ENCODE measurements around the gene NPY5R. TPM values are rescaled to one million over a fixed set of nuclear protein-coding genes. Genes with fewer than 3 reads are reported as not detected.

NPY5R gene
- total RNA-seq, 1 donor from 2014 or later, result 1.3 TPM

GRCh38 chr4:163391756-163392155 is 48.1 kb downstream of the NPY5R start:
- no peak overlapping the region for H3K4me3 Mint-ChIP-seq
- no peak overlapping the region for H3K27ac Mint-ChIP-seq
- Histone ChIP-seq H2AFZ (replicated peaks) (no peak overlapping the region), H3K9me3 (ENCODE audit: low read depth) (no peaks in the 10 kb centered on the region), H3K36me3 (no peaks in the 10 kb centered on the region), H3K4me1 (no peaks in the 10 kb centered on the region), H3K27ac (no peak overlapping the region), H3K4me2 (no peak overlapping the region), H3K27me3 (no peaks in the 10 kb centered on the region), H4K20me1 (ENCODE audit: low read depth) (no peaks in the 10 kb centered on the region), H3K79me2 (ENCODE audit: low read depth) (no peaks in the 10 kb centered on the region), H3K9ac (no peak overlapping the region), H3K4me3 (no peak overlapping the region), H3F3A (ENCODE audit: low read depth) (no peaks in the 10 kb centered on the region)
- no peak for TF ChIP-seq EZH2phosphoT487 (IDR thresholded peaks at IDR 0.05)
- peaks cover 2% of the 10 kb centered on the region for H3K27me3 Mint-ChIP-seq (ENCODE audit: insufficient read depth, low read depth)
- no peaks in the 10 kb centered on the region for H3K9me3 Mint-ChIP-seq
- no peaks in the 10 kb centered on the region for H3K4me1 Mint-ChIP-seq
- DNase-seq (ENCODE audit: low spot score), result no peak
- no peaks in the 10 kb centered on the region for H3K36me3 Mint-ChIP-seq

GRCh38 chr4:163392328-163392727 is 48.6 kb downstream of the NPY5R start:
- Histone ChIP-seq H3K79me2 (ENCODE audit: low read depth) (no peaks in the 10 kb centered on the region), H3K9me3 (ENCODE audit: low read depth) (no peaks in the 10 kb centered on the region), H4K20me1 (ENCODE audit: low read depth) (no peaks in the 10 kb centered on the region), H3K4me1 (no peaks in the 10 kb centered on the region), H3K27ac (no peak overlapping the region), H3K9ac (no peak overlapping the region), H2AFZ (replicated peaks) (no peak overlapping the region), H3K27me3 (no peaks in the 10 kb centered on the region), H3F3A (ENCODE audit: low read depth) (no peaks in the 10 kb centered on the region), H3K4me2 (no peak overlapping the region), H3K36me3 (no peaks in the 10 kb centered on the region), H3K4me3 (no peak overlapping the region)
- peaks cover 2% of the 10 kb centered on the region for H3K27me3 Mint-ChIP-seq (ENCODE audit: insufficient read depth, low read depth)
- no peaks in the 10 kb centered on the region for H3K36me3 Mint-ChIP-seq
- H3K9me3 Mint-ChIP-seq, result no peaks in the 10 kb centered on the region
- H3K27ac Mint-ChIP-seq, result no peak overlapping the region
- TF ChIP-seq EZH2phosphoT487 (IDR thresholded peaks at IDR 0.05), result no peak
- TF ChIP-seq CTCF (IDR thresholded peaks at IDR 0.05), result no peak
- TF ChIP-seq EZH2 (IDR thresholded peaks at IDR 0.05), result no peak
- no peaks in the 10 kb centered on the region for H3K4me1 Mint-ChIP-seq
- no peak overlapping the region for H3K4me3 Mint-ChIP-seq
- DNase-seq (ENCODE audit: low spot score), result no peak

- H3K36me3 Mint-ChIP-seq, result no peaks in the 10 kb centered on the region
- Histone ChIP-seq H3K9ac (no peak overlapping the region), H3F3A (ENCODE audit: low read depth) (no peaks in the 10 kb centered on the region), H3K27me3 (no peaks in the 10 kb centered on the region), H3K4me3 (no peak overlapping the region), H3K79me2 (ENCODE audit: low read depth) (no peaks in the 10 kb centered on the region), H4K20me1 (ENCODE audit: low read depth) (no peaks in the 10 kb centered on the region), H3K36me3 (no peaks in the 10 kb centered on the region), H3K4me2 (no peak overlapping the region), H3K9me3 (ENCODE audit: low read depth) (no peaks in the 10 kb centered on the region), H3K27ac (no peak overlapping the region), H3K4me1 (no peaks in the 10 kb centered on the region), H2AFZ (replicated peaks) (no peak overlapping the region)
- H3K27me3 Mint-ChIP-seq (ENCODE audit: insufficient read depth, low read depth), result peaks cover 2% of the 10 kb centered on the region
- TF ChIP-seq EZH2phosphoT487 (IDR thresholded peaks at IDR 0.05) (no peak), CTCF (IDR thresholded peaks at IDR 0.05) (no peak), EZH2 (IDR thresholded peaks at IDR 0.05) (no peak)
- H3K27ac Mint-ChIP-seq, result no peak overlapping the region
- no peak for DNase-seq (ENCODE audit: low spot score)
- no peaks in the 10 kb centered on the region for H3K9me3 Mint-ChIP-seq
- no peaks in the 10 kb centered on the region for H3K4me1 Mint-ChIP-seq
- H3K4me3 Mint-ChIP-seq, result no peak overlapping the region
These were observed 49.8 kb downstream of the NPY5R start for GRCh38 chr4:163393471-163393870.

- no peaks in the 10 kb centered on the region for H3K4me1 Mint-ChIP-seq
- H3K4me3 Mint-ChIP-seq, result no peak overlapping the region
- H3K36me3 ChIP-seq, result no peaks in the 10 kb centered on the region
- H3K9me3 ChIP-seq (ENCODE audit: low read depth), result no peaks in the 10 kb centered on the region
- H3K4me3 ChIP-seq, result no peak overlapping the region
- H3K27ac Mint-ChIP-seq, result no peak overlapping the region
- H3K4me2 ChIP-seq, result no peak overlapping the region
- H3K4me1 ChIP-seq, result no peaks in the 10 kb centered on the region
- H3F3A ChIP-seq (ENCODE audit: low read depth), result no peaks in the 10 kb centered on the region
- no peaks in the 10 kb centered on the region for H4K20me1 ChIP-seq (ENCODE audit: low read depth)
- no peak overlapping the region for H2AFZ ChIP-seq (replicated peaks)
- TF ChIP-seq EZH2phosphoT487 (IDR thresholded peaks at IDR 0.05), result no peak
- TF ChIP-seq CTCF (IDR thresholded peaks at IDR 0.05), result no peak
- TF ChIP-seq EZH2 (IDR thresholded peaks at IDR 0.05), result no peak
- H3K79me2 ChIP-seq (ENCODE audit: low read depth), result no peaks in the 10 kb centered on the region
- H3K9ac ChIP-seq, result no peak overlapping the region
- no peak for DNase-seq (ENCODE audit: low spot score)
- H3K27me3 Mint-ChIP-seq (ENCODE audit: insufficient read depth, low read depth), result peaks cover 3% of the 10 kb centered on the region
- no peaks in the 10 kb centered on the region for H3K36me3 Mint-ChIP-seq
- H3K9me3 Mint-ChIP-seq, result no peaks in the 10 kb centered on the region
- no peak overlapping the region for H3K27ac ChIP-seq
- no peaks in the 10 kb centered on the region for H3K27me3 ChIP-seq
These were observed 51.4 kb downstream of the NPY5R start for GRCh38 chr4:163395055-163395454.

Data from neural progenitor cell (in vitro differentiated cells).